ENCODE results near the gene SPDEF.

The SPDEF gene

GRCh38 chr6:34537922-34538550 lies 18.1 kb downstream of the SPDEF start:
- H3K4me1 ChIP-seq (ENCODE audit: control insufficient read depth in 2 of 2, insufficient read depth in 2 of 2, low read length in 2 of 2), result peaks cover 32 to 34% of the 10 kb centered on the region in 2 donors
- peaks cover 4 to 6% of the 10 kb centered on the region in 2 donors for H3K36me3 ChIP-seq (ENCODE audit: control insufficient read depth in 2 of 2, insufficient read depth in 2 of 2, low read length in 2 of 2)
- H3K27me3 ChIP-seq (ENCODE audit: control insufficient read depth in 2 of 2, insufficient read depth in 2 of 2, low read length in 2 of 2), result no peaks in the 10 kb centered on the region
- H3K4me3 ChIP-seq (ENCODE audit: low read length in 2 of 2), result no peak overlapping the region
- peak overlapping the region in 1 of 2 donors; percentile 9 for H3K27ac ChIP-seq (ENCODE audit: low read depth in 2 of 2, low read length in 2 of 2)
- no peak overlapping the region for H3K9ac ChIP-seq (ENCODE audit: low read depth in 1 of 2, low read length in 2 of 2)
- no peaks in the 10 kb centered on the region for H3K9me3 ChIP-seq (ENCODE audit: control insufficient read depth in 2 of 2, low read length in 2 of 2)

GRCh38 chr6:34536959-34537848 lies 18.9 kb downstream of the SPDEF start:
- Histone ChIP-seq H3K27ac (ENCODE audit: low read depth in 2 of 2, low read length in 2 of 2) (peak overlapping the region; percentile 88 to 92), H3K9me3 (ENCODE audit: control insufficient read depth in 2 of 2, low read length in 2 of 2) (no peaks in the 10 kb centered on the region), H3K36me3 (ENCODE audit: control insufficient read depth in 2 of 2, insufficient read depth in 2 of 2, low read length in 2 of 2) (peaks cover 2 to 4% of the 10 kb centered on the region in 2 donors), H3K27me3 (ENCODE audit: control insufficient read depth in 2 of 2, insufficient read depth in 2 of 2, low read length in 2 of 2) (no peaks in the 10 kb centered on the region), H3K4me3 (ENCODE audit: low read length in 2 of 2) (no peak overlapping the region), H3K4me1 (ENCODE audit: control insufficient read depth in 2 of 2, insufficient read depth in 2 of 2, low read length in 2 of 2) (peaks cover 32 to 34% of the 10 kb centered on the region in 2 donors), H3K9ac (ENCODE audit: low read depth in 1 of 2, low read length in 2 of 2) (peak overlapping the region in 1 of 2 donors; percentile 60)

GRCh38 chr6:34536251-34536958 lies 19.7 kb downstream of the SPDEF start:
- Histone ChIP-seq H3K27ac (ENCODE audit: low read depth in 2 of 2, low read length in 2 of 2) (peak overlapping the region; percentile 88 to 92), H3K36me3 (ENCODE audit: control insufficient read depth in 2 of 2, insufficient read depth in 2 of 2, low read length in 2 of 2) (peaks cover 0 to 4% of the 10 kb centered on the region in 2 donors), H3K4me3 (ENCODE audit: low read length in 2 of 2) (peak overlapping the region in 1 of 2 donors; percentile 53), H3K9me3 (ENCODE audit: control insufficient read depth in 2 of 2, low read length in 2 of 2) (no peaks in the 10 kb centered on the region), H3K9ac (ENCODE audit: low read depth in 1 of 2, low read length in 2 of 2) (peak overlapping the region; percentile 58 to 60), H3K27me3 (ENCODE audit: control insufficient read depth in 2 of 2, insufficient read depth in 2 of 2, low read length in 2 of 2) (no peaks in the 10 kb centered on the region), H3K4me1 (ENCODE audit: control insufficient read depth in 2 of 2, insufficient read depth in 2 of 2, low read length in 2 of 2) (peaks cover 32 to 34% of the 10 kb centered on the region in 2 donors)

GRCh38 chr6:34535646-34536045 lies 20.5 kb downstream of the SPDEF start:
- H3K9ac ChIP-seq (ENCODE audit: low read depth in 1 of 2, low read length in 2 of 2), result peak overlapping the region; percentile 47 to 58
- no peak overlapping the region for H3K4me3 ChIP-seq (ENCODE audit: low read length in 2 of 2)
- H3K36me3 ChIP-seq (ENCODE audit: control insufficient read depth in 2 of 2, insufficient read depth in 2 of 2, low read length in 2 of 2), result no peaks in the 10 kb centered on the region
- H3K4me1 ChIP-seq (ENCODE audit: control insufficient read depth in 2 of 2, insufficient read depth in 2 of 2, low read length in 2 of 2), result peaks cover 31 to 34% of the 10 kb centered on the region in 2 donors
- no peaks in the 10 kb centered on the region for H3K9me3 ChIP-seq (ENCODE audit: control insufficient read depth in 2 of 2, low read length in 2 of 2)
- H3K27ac ChIP-seq (ENCODE audit: low read depth in 2 of 2, low read length in 2 of 2), result peak overlapping the region; percentile 88 to 92
- no peaks in the 10 kb centered on the region for H3K27me3 ChIP-seq (ENCODE audit: control insufficient read depth in 2 of 2, insufficient read depth in 2 of 2, low read length in 2 of 2)

- no peaks in the 10 kb centered on the region for H3K36me3 ChIP-seq (ENCODE audit: control insufficient read depth in 2 of 2, insufficient read depth in 2 of 2, low read length in 2 of 2)
- no peaks in the 10 kb centered on the region for H3K27me3 ChIP-seq (ENCODE audit: control insufficient read depth in 2 of 2, insufficient read depth in 2 of 2, low read length in 2 of 2)
- no peaks in the 10 kb centered on the region for H3K9me3 ChIP-seq (ENCODE audit: control insufficient read depth in 2 of 2, low read length in 2 of 2)
- H3K4me1 ChIP-seq (ENCODE audit: control insufficient read depth in 2 of 2, insufficient read depth in 2 of 2, low read length in 2 of 2), result peaks cover 31 to 35% of the 10 kb centered on the region in 2 donors
- no peak overlapping the region for H3K4me3 ChIP-seq (ENCODE audit: low read length in 2 of 2)
- peak overlapping the region in 1 of 2 donors; percentile 14 for H3K9ac ChIP-seq (ENCODE audit: low read depth in 1 of 2, low read length in 2 of 2)
- H3K27ac ChIP-seq (ENCODE audit: low read depth in 2 of 2, low read length in 2 of 2), result peak overlapping the region in 1 of 2 donors; percentile 92
Measured at GRCh38 chr6:34535199-34535598, 20.9 kb downstream of the SPDEF start.

- no peaks in the 10 kb centered on the region for H3K36me3 ChIP-seq (ENCODE audit: control insufficient read depth in 2 of 2, insufficient read depth in 2 of 2, low read length in 2 of 2)
- no peak overlapping the region for H3K4me3 ChIP-seq (ENCODE audit: low read length in 2 of 2)
- H3K9ac ChIP-seq (ENCODE audit: low read depth in 1 of 2, low read length in 2 of 2), result peak overlapping the region in 1 of 2 donors; percentile 14
- H3K27me3 ChIP-seq (ENCODE audit: control insufficient read depth in 2 of 2, insufficient read depth in 2 of 2, low read length in 2 of 2), result no peaks in the 10 kb centered on the region
- H3K27ac ChIP-seq (ENCODE audit: low read depth in 2 of 2, low read length in 2 of 2), result no peak overlapping the region
- no peaks in the 10 kb centered on the region for H3K9me3 ChIP-seq (ENCODE audit: control insufficient read depth in 2 of 2, low read length in 2 of 2)
- H3K4me1 ChIP-seq (ENCODE audit: control insufficient read depth in 2 of 2, insufficient read depth in 2 of 2, low read length in 2 of 2), result peaks cover 34 to 41% of the 10 kb centered on the region in 2 donors
Measured at GRCh38 chr6:34534656-34535055, 21.5 kb downstream of the SPDEF start.

- no peaks in the 10 kb centered on the region for H3K27me3 ChIP-seq (ENCODE audit: control insufficient read depth in 2 of 2, insufficient read depth in 2 of 2, low read length in 2 of 2)
- peaks cover 34 to 41% of the 10 kb centered on the region in 2 donors for H3K4me1 ChIP-seq (ENCODE audit: control insufficient read depth in 2 of 2, insufficient read depth in 2 of 2, low read length in 2 of 2)
- H3K9ac ChIP-seq (ENCODE audit: low read depth in 1 of 2, low read length in 2 of 2), result no peak overlapping the region
- no peak overlapping the region for H3K27ac ChIP-seq (ENCODE audit: low read depth in 2 of 2, low read length in 2 of 2)
- H3K9me3 ChIP-seq (ENCODE audit: control insufficient read depth in 2 of 2, low read length in 2 of 2), result no peaks in the 10 kb centered on the region
- no peak overlapping the region for H3K4me3 ChIP-seq (ENCODE audit: low read length in 2 of 2)
- no peaks in the 10 kb centered on the region for H3K36me3 ChIP-seq (ENCODE audit: control insufficient read depth in 2 of 2, insufficient read depth in 2 of 2, low read length in 2 of 2)
Measured at GRCh38 chr6:34534146-34534545, 22.0 kb downstream of the SPDEF start.

- Histone ChIP-seq H3K9ac (ENCODE audit: low read depth in 1 of 2, low read length in 2 of 2) (no peak overlapping the region), H3K9me3 (ENCODE audit: control insufficient read depth in 2 of 2, low read length in 2 of 2) (no peaks in the 10 kb centered on the region), H3K4me3 (ENCODE audit: low read length in 2 of 2) (no peak overlapping the region)
Measured at GRCh38 chr6:34532230-34532629, 23.9 kb downstream of the SPDEF start.

GRCh38 chr6:34531580-34532201 lies 24.4 kb downstream of the SPDEF start:
- no peak overlapping the region for H3K4me3 ChIP-seq (ENCODE audit: low read length in 2 of 2)
- H3K36me3 ChIP-seq (ENCODE audit: control insufficient read depth in 2 of 2, insufficient read depth in 2 of 2, low read length in 2 of 2), result no peaks in the 10 kb centered on the region
- H3K27me3 ChIP-seq (ENCODE audit: control insufficient read depth in 2 of 2, insufficient read depth in 2 of 2, low read length in 2 of 2), result no peaks in the 10 kb centered on the region
- no peaks in the 10 kb centered on the region for H3K9me3 ChIP-seq (ENCODE audit: control insufficient read depth in 2 of 2, low read length in 2 of 2)
- peaks cover 22 to 31% of the 10 kb centered on the region in 2 donors for H3K4me1 ChIP-seq (ENCODE audit: control insufficient read depth in 2 of 2, insufficient read depth in 2 of 2, low read length in 2 of 2)
- no peak overlapping the region for H3K9ac ChIP-seq (ENCODE audit: low read depth in 1 of 2, low read length in 2 of 2)
- no peak overlapping the region for H3K27ac ChIP-seq (ENCODE audit: low read depth in 2 of 2, low read length in 2 of 2)

More at GRCh38 chr6:34532230-34532629, 23.9 kb downstream of the SPDEF start:
- H3K27ac ChIP-seq (ENCODE audit: low read depth in 2 of 2, low read length in 2 of 2), result no peak overlapping the region
- H3K27me3 ChIP-seq (ENCODE audit: control insufficient read depth in 2 of 2, insufficient read depth in 2 of 2, low read length in 2 of 2), result no peaks in the 10 kb centered on the region
- H3K4me1 ChIP-seq (ENCODE audit: control insufficient read depth in 2 of 2, insufficient read depth in 2 of 2, low read length in 2 of 2), result peaks cover 26 to 36% of the 10 kb centered on the region in 2 donors
- no peaks in the 10 kb centered on the region for H3K36me3 ChIP-seq (ENCODE audit: control insufficient read depth in 2 of 2, insufficient read depth in 2 of 2, low read length in 2 of 2)

Measured in mucosa of rectum (tissue), 2 donors.